ENCODE measurements around the gene MATN4.
A peak's percentile ranks its signal among the peaks of the same experiment; 100 is the strongest.

Gene MATN4

GRCh38 chr20:45299786-45300185 lies 8.3 kb downstream of the MATN4 start:
- in situ Hi-C loops (cut with MboI; ENCODE audit: low sequenced_read_pairs, unreplicated experiment), result no loop called here
- no peak for TF ChIP-seq CTCF (IDR thresholded peaks at IDR 0.05; ENCODE audit: borderline replicate concordance, control extremely low read depth, extremely low read depth, insufficient read depth, missing control alignments)
- no peak for DNase-seq (ENCODE audit: low spot score)

GRCh38 chr20:45297786-45298497 lies 10.2 kb downstream of the MATN4 start:
- DNase-seq (ENCODE audit: low spot score), result no peak
- TF ChIP-seq CTCF (IDR thresholded peaks at IDR 0.05; ENCODE audit: borderline replicate concordance, control extremely low read depth, extremely low read depth, insufficient read depth, missing control alignments), result no peak
- in situ Hi-C loops (cut with MboI; ENCODE audit: low sequenced_read_pairs, unreplicated experiment), result no loop called here

GRCh38 chr20:45294659-45295058 lies 13.4 kb downstream of the MATN4 start:
- DNase-seq (ENCODE audit: low spot score), result no peak
- TF ChIP-seq CTCF (IDR thresholded peaks at IDR 0.05; ENCODE audit: borderline replicate concordance, control extremely low read depth, extremely low read depth, insufficient read depth, missing control alignments), result no peak
- in situ Hi-C loops (cut with MboI; ENCODE audit: low sequenced_read_pairs, unreplicated experiment), result no loop called here

GRCh38 chr20:45294003-45294368 lies 14.1 kb downstream of the MATN4 start:
- TF ChIP-seq CTCF (IDR thresholded peaks at IDR 0.05; ENCODE audit: borderline replicate concordance, control extremely low read depth, extremely low read depth, insufficient read depth, missing control alignments), result no peak
- in situ Hi-C loops (cut with MboI; ENCODE audit: low sequenced_read_pairs, unreplicated experiment), result no loop called here

GRCh38 chr20:45293041-45294002 lies 14.8 kb downstream of the MATN4 start:
- peak; percentile 89 for TF ChIP-seq CTCF (IDR thresholded peaks at IDR 0.05; ENCODE audit: borderline replicate concordance, control extremely low read depth, extremely low read depth, insufficient read depth, missing control alignments)
- DNase-seq (ENCODE audit: low spot score), result peak; percentile 86
- in situ Hi-C loops (cut with MboI; ENCODE audit: low sequenced_read_pairs, unreplicated experiment), result no loop called here

More at GRCh38 chr20:45294003-45294368, 14.1 kb downstream of the MATN4 start:
- no peak for DNase-seq (ENCODE audit: low spot score)

GRCh38 chr20:45292343-45292742 lies 15.8 kb downstream of the MATN4 start:
- no peak for TF ChIP-seq CTCF (IDR thresholded peaks at IDR 0.05; ENCODE audit: borderline replicate concordance, control extremely low read depth, extremely low read depth, insufficient read depth, missing control alignments)
- DNase-seq (ENCODE audit: low spot score), result no peak
- in situ Hi-C loops (cut with MboI; ENCODE audit: low sequenced_read_pairs, unreplicated experiment), result no loop called here

Measured in GM13976 (cell line).